H1 (cell line): ENCODE measurements around the gene EGFR.

Experiments used
- ATF3 ChIP-seq: IDR thresholded peaks from 2 replicates; pipeline ENCODE4 v1.6.1; 2011; ENCODE audit warnings: low read depth, mild to moderate bottlenecking, low read length; ENCODE audit not compliant: insufficient read depth
- CREB1 ChIP-seq: IDR thresholded peaks from 2 replicates; pipeline ENCODE4 v1.6.1; 2012; ENCODE audit warnings: inconsistent platforms
- CTCF ChIP-seq, 3 experiments: IDR thresholded peaks; 1 replicate in 2 of 3; 2 replicates in 1 of 3; pipeline versions ENCODE4 v1.5.1 to v1.6.1; 2011; ENCODE audit warnings: low read length in 3 of 3, mild to moderate bottlenecking in 3 of 3, inconsistent platforms in 2 of 3, low read depth in 1 of 3, moderate library complexity in 1 of 3; ENCODE audit not compliant: insufficient read depth in 1 of 3; ENCODE audit errors: control extremely low read depth in 1 of 3
- E2F6 ChIP-seq: IDR thresholded peaks from 2 replicates; pipeline ENCODE4 v1.6.1; 2012; ENCODE audit warnings: inconsistent platforms
- EZH2 ChIP-seq: fragments of 200-600 bp; sonication (generic); IDR thresholded peaks from 2 replicates; pipeline ENCODE4 v1.7.1; 2012; ENCODE audit warnings: low read depth, mild to moderate bottlenecking, moderate library complexity, low read length, inconsistent platforms; ENCODE audit not compliant: severe bottlenecking

- TF ChIP-seq CTCF (IDR thresholded peaks at IDR 0.05; ENCODE audit: control extremely low read depth in 1 of 3, insufficient read depth in 1 of 3, low read depth in 1 of 3, low read length in 3 of 3) (no peak), ATF3 (no peak), CREB1 (no peak), EZH2 (no peak), E2F6 (no peak)
These were observed 31.0 kb upstream of the EGFR start for GRCh38 chr7:54987772-54988171.
